ENCODE results near the gene FAM76A. TPM values are rescaled to one million over a fixed set of nuclear protein-coding genes. Genes with fewer than 3 reads are reported as not detected.

The FAM76A gene
- total RNA-seq, 1 experiment from 2014 or later = 10.7 TPM

GRCh38 chr1:27710574-27710973 is 15.2 kb upstream of the FAM76A start:
- CTCF ChIA-PET = no interaction called here
- H3K4me3 Mint-ChIP-seq (ENCODE audit: low read depth, unreplicated experiment) = no peak overlapping the region
- peaks cover 17% of the 10 kb centered on the region for H3K4me1 Mint-ChIP-seq (ENCODE audit: low read depth, unreplicated experiment)
- H3K27ac Mint-ChIP-seq (ENCODE audit: unreplicated experiment) = no peak overlapping the region
- H3K27me3 Mint-ChIP-seq (ENCODE audit: unreplicated experiment) = no peaks in the 10 kb centered on the region
- intact Hi-C loops (cut with micrococcal nuclease; ENCODE audit: unreplicated experiment) = no loop called here
- no peak for DNase-seq
- no TSS peak for BruUV-seq (replicated peaks)
- H3K9me3 Mint-ChIP-seq (ENCODE audit: low read depth, unreplicated experiment) = no peaks in the 10 kb centered on the region
- H3K36me3 Mint-ChIP-seq (ENCODE audit: insufficient read depth, unreplicated experiment) = no peaks in the 10 kb centered on the region
- TF ChIP-seq, protein P1, sequence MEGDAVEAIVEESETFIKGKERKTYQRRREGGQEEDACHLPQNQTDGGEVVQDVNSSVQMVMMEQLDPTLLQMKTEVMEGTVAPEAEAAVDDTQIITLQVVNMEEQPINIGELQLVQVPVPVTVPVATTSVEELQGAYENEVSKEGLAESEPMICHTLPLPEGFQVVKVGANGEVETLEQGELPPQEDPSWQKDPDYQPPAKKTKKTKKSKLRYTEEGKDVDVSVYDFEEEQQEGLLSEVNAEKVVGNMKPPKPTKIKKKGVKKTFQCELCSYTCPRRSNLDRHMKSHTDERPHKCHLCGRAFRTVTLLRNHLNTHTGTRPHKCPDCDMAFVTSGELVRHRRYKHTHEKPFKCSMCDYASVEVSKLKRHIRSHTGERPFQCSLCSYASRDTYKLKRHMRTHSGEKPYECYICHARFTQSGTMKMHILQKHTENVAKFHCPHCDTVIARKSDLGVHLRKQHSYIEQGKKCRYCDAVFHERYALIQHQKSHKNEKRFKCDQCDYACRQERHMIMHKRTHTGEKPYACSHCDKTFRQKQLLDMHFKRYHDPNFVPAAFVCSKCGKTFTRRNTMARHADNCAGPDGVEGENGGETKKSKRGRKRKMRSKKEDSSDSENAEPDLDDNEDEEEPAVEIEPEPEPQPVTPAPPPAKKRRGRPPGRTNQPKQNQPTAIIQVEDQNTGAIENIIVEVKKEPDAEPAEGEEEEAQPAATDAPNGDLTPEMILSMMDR (IDR thresholded peaks at IDR 0.05; ENCODE audit: unreplicated experiment) = no peak

DNA sequence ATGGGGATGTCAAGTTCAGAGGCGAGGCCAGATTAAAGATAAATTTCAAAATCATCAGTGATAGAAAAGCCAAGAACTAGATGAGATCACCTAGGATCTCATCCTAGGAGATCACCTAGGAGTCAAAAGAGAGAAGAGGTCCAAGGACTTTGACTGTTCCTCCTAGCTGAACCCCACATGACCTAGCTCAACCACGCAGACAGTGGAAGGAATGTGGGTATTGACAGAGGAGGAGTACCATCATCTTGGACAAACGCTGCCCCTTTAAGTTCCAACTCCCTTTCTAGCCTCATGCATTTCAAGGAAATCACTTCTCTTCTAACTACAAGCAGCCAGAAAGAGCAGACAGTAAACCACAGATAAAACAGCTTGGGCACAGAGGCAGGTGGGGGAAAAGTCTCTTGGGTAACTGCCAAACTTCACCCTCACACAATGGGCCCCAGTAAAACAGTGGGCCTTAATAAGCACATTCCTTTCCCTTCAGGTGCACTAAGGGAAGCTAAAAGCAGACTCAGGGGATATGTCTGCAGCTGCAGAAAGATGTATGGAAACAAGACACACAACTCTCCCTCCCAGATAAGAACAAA is 12.5 kb upstream of the FAM76A start:
- Mint-ChIP-seq H3K27ac (ENCODE audit: unreplicated experiment) (no peak overlapping the region), H3K9me3 (ENCODE audit: low read depth, unreplicated experiment) (peaks cover 6% of the 10 kb centered on the region), H3K27me3 (ENCODE audit: unreplicated experiment) (peaks cover 14% of the 10 kb centered on the region), H3K36me3 (ENCODE audit: insufficient read depth, unreplicated experiment) (no peaks in the 10 kb centered on the region), H3K4me3 (ENCODE audit: low read depth, unreplicated experiment) (no peak overlapping the region), H3K4me1 (ENCODE audit: low read depth, unreplicated experiment) (peaks cover 17% of the 10 kb centered on the region)
- intact Hi-C loops (cut with micrococcal nuclease; ENCODE audit: unreplicated experiment) = no loop called here
- no TSS peak for BruUV-seq (replicated peaks)
- TF ChIP-seq, protein P1 (IDR thresholded peaks at IDR 0.05; ENCODE audit: unreplicated experiment) = no peak
- CTCF ChIA-PET = interaction anchor here (1.0 kb wide), 1 partner anchor 12 kb away, joined by 5 read pairs; the partner anchor contains the start of gene FAM76A
- DNase-seq = peak; percentile 10

- BruUV-seq (replicated peaks) = no TSS peak
- Mint-ChIP-seq H3K4me1 (ENCODE audit: low read depth, unreplicated experiment) (peaks cover 17% of the 10 kb centered on the region), H3K36me3 (ENCODE audit: insufficient read depth, unreplicated experiment) (no peaks in the 10 kb centered on the region), H3K27me3 (ENCODE audit: unreplicated experiment) (peaks cover 14% of the 10 kb centered on the region), H3K4me3 (ENCODE audit: low read depth, unreplicated experiment) (no peak overlapping the region), H3K9me3 (ENCODE audit: low read depth, unreplicated experiment) (peaks cover 6% of the 10 kb centered on the region), H3K27ac (ENCODE audit: unreplicated experiment) (no peak overlapping the region)
- intact Hi-C loops (cut with micrococcal nuclease; ENCODE audit: unreplicated experiment) = no loop called here
- CTCF ChIA-PET = no interaction called here
- TF ChIP-seq, protein P1 (IDR thresholded peaks at IDR 0.05; ENCODE audit: unreplicated experiment) = no peak
- DNase-seq = no peak
Observed at GRCh38 chr1:27713869-27714513, 11.8 kb upstream of the FAM76A start.

DNA sequence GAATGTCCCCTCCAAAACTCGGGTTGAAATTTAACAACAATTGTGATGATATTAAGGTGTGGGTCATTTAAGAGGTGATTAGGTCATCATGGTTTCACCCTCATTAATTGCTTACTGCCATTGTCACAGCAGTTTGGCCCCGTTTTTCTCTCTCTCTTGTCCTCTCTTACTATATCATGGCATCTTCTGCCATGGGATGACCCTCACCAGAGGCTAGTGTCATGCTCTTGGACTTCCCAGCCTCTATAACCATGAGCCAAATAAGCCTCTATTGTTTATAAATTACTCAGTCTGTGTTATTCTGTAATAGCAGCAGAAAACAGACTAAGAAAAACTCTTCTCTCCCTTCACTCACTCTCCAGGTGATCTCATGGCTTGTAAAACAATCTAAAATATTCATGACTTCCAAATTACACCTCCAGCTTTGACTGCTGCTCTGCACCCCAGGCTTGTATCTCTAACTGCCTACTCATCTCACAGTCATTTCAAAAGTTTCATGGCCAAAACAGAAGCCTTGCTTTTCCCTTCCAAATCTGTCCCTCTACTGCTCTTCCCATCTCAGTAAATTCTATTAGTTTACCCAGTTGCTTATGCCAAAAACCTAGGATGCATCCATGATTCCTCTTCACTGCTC is 9.4 kb upstream of the FAM76A start:
- DNase-seq = no peak
- BruUV-seq (replicated peaks) = no TSS peak
- Mint-ChIP-seq H3K27ac (ENCODE audit: unreplicated experiment) (no peak overlapping the region), H3K9me3 (ENCODE audit: low read depth, unreplicated experiment) (peaks cover 6% of the 10 kb centered on the region), H3K4me3 (ENCODE audit: low read depth, unreplicated experiment) (no peak overlapping the region), H3K27me3 (ENCODE audit: unreplicated experiment) (peaks cover 14% of the 10 kb centered on the region), H3K4me1 (ENCODE audit: low read depth, unreplicated experiment) (peaks cover 17% of the 10 kb centered on the region), H3K36me3 (ENCODE audit: insufficient read depth, unreplicated experiment) (peaks cover 4% of the 10 kb centered on the region)
- TF ChIP-seq, protein P1 (IDR thresholded peaks at IDR 0.05; ENCODE audit: unreplicated experiment) = no peak
- CTCF ChIA-PET = no interaction called here
- intact Hi-C loops (cut with micrococcal nuclease; ENCODE audit: unreplicated experiment) = no loop called here

Measured in Calu3 (cell line).